ENCODE results near the gene KATNAL1.

DNA sequence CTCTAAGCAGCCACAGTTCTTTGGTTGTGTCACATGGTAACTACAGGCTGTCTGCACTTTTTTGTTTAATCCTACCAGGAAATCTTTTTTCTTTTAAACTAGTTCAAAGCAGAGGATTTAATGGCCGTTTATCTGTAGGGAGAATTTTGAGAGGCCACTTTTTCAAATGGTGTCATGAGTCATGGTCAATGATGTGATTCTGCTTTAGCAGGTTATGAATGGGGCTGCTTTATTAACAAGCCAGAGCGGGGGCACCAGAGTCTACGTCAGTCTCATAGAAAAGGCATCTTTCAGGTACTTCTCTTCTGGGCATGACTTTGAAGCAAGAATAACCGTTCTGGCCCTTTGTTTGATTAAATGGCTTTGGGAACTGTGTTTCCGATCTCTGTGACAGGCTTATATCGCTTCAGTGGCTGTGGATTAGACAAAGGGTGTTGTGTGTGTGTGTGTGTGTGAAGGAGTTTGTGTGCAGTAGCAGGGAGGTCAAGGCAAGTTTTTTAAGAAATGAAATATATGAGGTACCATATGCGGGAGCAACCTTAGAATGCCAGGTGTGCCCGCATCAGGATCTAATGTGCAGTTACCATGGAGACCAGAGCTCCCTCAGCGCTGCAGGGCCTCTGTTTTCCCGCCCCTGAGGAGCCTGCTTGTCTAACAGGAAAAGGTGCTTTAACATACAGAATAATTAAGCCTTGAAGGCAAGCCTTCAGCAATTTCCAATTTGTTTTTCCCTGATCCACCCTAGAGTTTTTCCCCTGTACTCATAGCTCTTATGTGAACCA is 120.5 kb downstream of the KATNAL1 start:
- TF ChIP-seq, protein P1, sequence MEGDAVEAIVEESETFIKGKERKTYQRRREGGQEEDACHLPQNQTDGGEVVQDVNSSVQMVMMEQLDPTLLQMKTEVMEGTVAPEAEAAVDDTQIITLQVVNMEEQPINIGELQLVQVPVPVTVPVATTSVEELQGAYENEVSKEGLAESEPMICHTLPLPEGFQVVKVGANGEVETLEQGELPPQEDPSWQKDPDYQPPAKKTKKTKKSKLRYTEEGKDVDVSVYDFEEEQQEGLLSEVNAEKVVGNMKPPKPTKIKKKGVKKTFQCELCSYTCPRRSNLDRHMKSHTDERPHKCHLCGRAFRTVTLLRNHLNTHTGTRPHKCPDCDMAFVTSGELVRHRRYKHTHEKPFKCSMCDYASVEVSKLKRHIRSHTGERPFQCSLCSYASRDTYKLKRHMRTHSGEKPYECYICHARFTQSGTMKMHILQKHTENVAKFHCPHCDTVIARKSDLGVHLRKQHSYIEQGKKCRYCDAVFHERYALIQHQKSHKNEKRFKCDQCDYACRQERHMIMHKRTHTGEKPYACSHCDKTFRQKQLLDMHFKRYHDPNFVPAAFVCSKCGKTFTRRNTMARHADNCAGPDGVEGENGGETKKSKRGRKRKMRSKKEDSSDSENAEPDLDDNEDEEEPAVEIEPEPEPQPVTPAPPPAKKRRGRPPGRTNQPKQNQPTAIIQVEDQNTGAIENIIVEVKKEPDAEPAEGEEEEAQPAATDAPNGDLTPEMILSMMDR (IDR thresholded peaks at IDR 0.05) = no peak
- no peak for TF ChIP-seq POLR2A (IDR thresholded peaks at IDR 0.05)
